Endothelial cell of umbilical vein (primary cell): Measurements from ENCODE around the gene DAB2IP.

Source experiments
- CTCF ChIP-seq, 2 donors: IDR thresholded peaks; 1 replicate in 1 of 2; 2 replicates in 1 of 2; pipeline ENCODE4 v1.5.1; 2011; ENCODE audit warnings: low read length in 2 of 2, mild to moderate bottlenecking in 2 of 2, moderate library complexity in 2 of 2, control low read depth in 1 of 2, inconsistent platforms in 1 of 2, low read depth in 1 of 2; ENCODE audit not compliant: insufficient read depth in 1 of 2; ENCODE audit errors: extremely low read depth in 1 of 2
- EZH2 ChIP-seq: IDR thresholded peaks from 2 replicates; pipeline ENCODE4 v1.6.1; 2012; ENCODE audit warnings: borderline replicate concordance, low read depth, mild to moderate bottlenecking, moderate library complexity, low read length, inconsistent platforms; ENCODE audit not compliant: severe bottlenecking
- JUN ChIP-seq: IDR thresholded peaks from 2 replicates; pipeline ENCODE4 v1.6.1; 2011; ENCODE audit warnings: borderline replicate concordance, low read depth; ENCODE audit not compliant: insufficient read length, insufficient read depth
- MAX ChIP-seq: IDR thresholded peaks from 2 replicates; pipeline ENCODE4 v1.6.1; 2011; ENCODE audit not compliant: insufficient read depth, insufficient read length
- MYC ChIP-seq: IDR thresholded peaks from one replicate; pipeline ENCODE4 v1.6.1; 2011; ENCODE audit warnings: mild to moderate bottlenecking, low read depth, low read length
- POLR2A ChIP-seq: IDR thresholded peaks from 2 replicates; pipeline ENCODE4 v1.6.1; 2012; ENCODE audit warnings: low read depth, mild to moderate bottlenecking, control low read depth, low read length
- POLR2AphosphoS5 ChIP-seq: IDR thresholded peaks from 2 replicates; pipeline ENCODE4 v1.6.1; 2012; ENCODE audit warnings: low read depth, mild to moderate bottlenecking, control low read depth, low read length, moderate library complexity; ENCODE audit not compliant: insufficient read depth

GRCh38 chr9:121802753-121803152 lies 151.3 kb downstream of the DAB2IP start:
- no peak for TF ChIP-seq CTCF (IDR thresholded peaks at IDR 0.05; ENCODE audit: extremely low read depth in 1 of 2, insufficient read depth in 1 of 2, low read depth in 1 of 2, low read length in 2 of 2)
- no peak for TF ChIP-seq JUN
- no peak for TF ChIP-seq POLR2AphosphoS5
- TF ChIP-seq POLR2A, result no peak
- no peak for TF ChIP-seq MAX
- no peak for TF ChIP-seq MYC
- TF ChIP-seq EZH2, result no peak
